Measurements from ENCODE around the gene CAP2.
"Not testable (repeated sequence)": the region's sequence is repeated elsewhere in the genome, so short reads cannot be mapped to it uniquely, and the experiment has no call there.

CAP2 gene

DNA sequence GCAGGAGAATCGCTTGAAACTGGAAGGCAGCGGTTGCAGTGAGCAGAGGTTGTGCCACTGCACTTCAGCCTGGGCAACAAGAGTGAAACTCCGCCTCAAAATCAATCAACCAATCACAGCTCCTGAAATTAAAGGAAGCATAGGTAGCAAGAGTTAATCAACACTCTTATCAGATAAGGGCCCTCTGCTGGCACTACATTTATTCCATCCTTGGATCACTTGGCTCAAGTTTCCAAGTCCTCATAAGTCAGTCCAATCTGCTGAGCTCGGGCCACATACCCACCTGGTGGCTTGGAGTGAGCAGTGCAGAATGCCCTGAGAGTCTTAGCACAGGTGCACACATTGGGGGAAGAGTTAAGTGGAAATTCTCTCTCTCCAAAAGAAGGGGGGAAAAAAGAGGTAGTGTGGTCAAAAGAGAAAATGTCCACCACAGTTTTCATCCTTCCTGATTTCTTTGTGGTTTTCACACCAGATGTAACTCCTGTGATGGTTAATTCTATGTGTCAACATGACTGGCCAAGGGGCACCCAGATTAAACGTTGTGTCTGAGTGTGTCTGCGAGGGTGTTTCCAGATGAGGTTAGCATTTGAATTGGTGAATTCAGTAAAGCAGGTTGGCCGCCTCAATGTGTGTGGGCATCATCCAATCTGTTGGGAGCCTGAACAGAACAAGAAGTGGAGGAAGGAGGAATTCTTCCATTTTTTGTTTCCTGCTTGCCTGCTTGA lies 192.5 kb downstream of the CAP2 start:
- peak; percentile 33 to 59 (median 48) for DNase-seq

DNA sequence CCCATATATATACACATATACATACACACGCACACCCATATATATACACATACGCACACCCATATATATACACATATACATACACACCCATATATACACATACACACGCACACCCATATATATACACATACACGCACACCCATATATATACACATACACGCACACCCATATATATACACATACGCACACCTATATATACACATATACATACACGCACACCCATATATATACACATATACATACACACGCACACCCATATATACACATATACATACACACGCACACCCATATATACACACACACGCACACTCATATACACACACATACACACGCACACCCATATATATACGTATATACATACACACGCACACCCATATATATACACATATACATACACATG lies 193.2 kb downstream of the CAP2 start:
- not testable (repeated sequence) for DNase-seq

DNA sequence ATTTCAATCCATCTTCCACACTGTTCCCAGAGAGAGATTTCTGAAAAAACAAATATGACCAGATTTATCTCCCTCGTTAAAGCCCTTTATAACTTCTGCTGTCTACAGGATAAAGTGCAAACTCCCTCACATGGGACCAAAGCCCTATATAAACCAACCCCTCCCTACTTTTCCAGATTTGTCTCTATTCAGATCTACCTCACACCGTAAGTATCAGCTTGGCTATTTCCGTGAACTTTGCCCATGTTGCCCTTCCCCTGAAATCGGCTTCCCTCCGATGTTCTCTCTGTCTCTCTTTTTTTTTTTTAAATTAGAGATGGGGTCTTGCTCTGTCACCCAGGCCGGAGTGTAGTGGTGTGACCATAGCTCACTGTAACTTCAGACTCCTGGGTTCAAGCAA lies 194.6 kb downstream of the CAP2 start:
- no peak for DNase-seq

DNA sequence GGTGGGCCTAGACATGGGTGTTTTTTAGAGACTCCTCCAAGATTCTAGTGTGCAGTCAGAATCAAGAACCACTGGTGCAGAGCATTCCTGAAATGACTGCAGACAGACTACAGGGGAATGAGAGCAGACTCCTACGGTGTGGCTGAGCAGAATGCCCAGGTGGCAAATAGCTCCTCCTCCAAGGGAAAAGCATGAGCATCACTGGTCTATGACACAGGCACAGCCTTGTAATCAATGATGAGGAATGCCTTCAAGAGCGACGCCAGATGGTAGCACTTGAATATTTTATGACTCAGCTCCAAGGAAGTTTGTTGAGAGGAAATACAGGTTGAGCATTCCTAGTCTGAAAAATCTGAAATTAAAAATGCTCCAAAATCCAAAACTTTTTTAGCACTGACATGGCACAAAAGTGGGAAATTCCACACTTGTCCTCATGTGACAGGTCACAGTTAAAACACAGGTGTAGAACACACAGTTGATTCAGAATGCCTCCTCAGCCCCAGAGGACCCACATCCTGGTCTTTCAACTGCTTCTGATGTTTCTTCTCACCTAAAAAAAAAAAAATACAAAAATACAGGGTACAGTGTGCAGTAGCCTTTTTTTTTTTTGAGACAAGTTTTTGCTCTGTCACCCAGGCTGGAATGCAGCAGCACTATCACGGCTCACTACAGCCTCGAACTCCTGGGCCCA lies 196.2 kb downstream of the CAP2 start:
- peak; percentile 12 to 38 (median 26) for DNase-seq

DNA sequence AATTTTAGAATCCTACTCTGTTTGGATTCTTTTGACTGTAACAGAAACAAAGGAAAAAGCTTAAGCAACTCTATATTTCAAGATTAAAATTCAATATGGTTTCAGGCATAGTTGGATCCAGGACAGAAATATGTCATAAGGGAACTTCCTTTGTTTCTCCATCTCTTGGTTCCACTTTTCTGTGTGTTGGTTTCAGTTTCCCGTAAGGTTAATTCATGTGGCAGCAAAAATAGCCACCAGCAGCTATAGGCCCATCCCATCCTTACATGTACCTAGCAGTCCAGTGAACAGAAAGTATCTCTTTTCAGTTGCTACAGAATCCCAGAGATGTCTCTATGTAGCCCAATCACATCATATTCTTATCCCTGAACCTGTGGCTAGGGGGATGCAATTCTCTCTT lies 197.9 kb downstream of the CAP2 start:
- DNase-seq, result peak; percentile 75 to 91 (median 86)

DNA sequence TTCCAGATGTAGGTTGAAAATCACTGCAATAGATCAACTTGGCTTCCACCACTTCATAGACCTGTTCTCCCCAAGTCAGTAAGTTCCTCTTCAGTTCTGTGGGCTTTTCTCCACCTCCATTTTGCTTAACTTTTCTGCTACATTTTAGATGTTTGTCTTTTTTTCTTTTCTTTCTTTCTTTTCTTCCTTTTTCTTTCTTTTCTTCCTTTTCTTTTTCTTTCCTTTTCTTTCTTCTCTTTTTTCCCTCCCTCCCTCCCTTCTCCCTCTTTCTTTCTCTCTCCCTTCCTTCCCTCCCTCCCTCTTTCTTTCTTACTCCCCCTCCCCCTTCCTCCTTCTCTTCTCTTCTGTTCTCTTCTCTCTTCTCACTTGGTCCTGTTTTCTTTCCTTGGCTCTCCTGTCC lies 199.9 kb downstream of the CAP2 start:
- no peak for DNase-seq

DNA sequence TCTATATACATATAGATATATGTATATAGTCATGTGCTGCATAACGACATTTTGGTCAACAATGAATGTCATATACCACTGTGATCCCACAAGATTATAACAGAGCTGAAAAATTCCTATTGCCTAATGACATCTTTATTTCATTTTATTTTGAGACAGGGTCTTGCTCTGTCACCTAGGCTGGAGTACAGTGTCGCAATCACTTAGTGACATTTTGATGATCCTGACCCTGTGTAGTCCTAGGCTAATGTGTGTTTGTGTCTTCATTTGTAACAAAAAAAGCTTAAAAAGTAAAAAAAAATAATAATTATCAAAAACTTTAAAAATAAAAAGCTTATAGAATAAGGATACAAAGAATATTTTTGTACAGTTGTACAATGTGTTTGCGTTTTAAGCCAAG lies 202.7 kb downstream of the CAP2 start:
- no peak for DNase-seq

DNA sequence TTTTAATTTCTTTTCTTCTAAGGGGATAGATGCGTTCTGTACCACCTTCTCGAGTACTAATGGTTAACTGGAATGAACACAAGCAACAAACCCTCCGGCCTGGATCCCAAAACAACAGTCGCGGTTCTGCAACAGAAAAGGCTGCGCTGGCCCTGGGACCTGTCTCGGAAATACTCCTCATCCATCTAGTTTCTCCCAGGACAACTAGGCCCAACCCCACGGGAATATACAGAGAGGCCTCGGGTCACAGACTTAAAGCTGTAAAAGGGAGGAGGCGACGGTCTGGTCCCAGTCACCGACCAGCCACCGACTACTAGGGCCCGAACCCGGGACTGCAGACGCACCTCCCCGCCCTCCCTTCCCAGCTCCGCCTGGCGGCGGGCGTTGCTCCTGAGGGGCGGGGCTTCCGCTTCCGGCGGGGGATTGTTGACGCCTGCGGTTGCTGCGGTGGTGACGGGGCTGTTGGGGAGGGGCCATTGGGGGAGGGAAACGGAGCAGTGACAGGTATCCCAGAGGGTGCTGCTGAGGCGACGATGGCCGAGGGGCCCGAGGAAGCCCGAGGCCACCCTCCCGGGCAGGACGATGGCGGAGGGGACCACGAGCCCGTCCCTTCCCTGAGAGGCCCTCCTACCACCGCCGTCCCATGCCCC lies 206.6 kb downstream of the CAP2 start, which contains the start of gene FAM8A1:
TSS of gene FAM8A1 (plus strand) at position 426 of the 650 bp plus-strand sequence. CDS start at position 534, 108 bp downstream.
- DNase-seq, result peak; percentile 89 to 96 (median 94)

DNA sequence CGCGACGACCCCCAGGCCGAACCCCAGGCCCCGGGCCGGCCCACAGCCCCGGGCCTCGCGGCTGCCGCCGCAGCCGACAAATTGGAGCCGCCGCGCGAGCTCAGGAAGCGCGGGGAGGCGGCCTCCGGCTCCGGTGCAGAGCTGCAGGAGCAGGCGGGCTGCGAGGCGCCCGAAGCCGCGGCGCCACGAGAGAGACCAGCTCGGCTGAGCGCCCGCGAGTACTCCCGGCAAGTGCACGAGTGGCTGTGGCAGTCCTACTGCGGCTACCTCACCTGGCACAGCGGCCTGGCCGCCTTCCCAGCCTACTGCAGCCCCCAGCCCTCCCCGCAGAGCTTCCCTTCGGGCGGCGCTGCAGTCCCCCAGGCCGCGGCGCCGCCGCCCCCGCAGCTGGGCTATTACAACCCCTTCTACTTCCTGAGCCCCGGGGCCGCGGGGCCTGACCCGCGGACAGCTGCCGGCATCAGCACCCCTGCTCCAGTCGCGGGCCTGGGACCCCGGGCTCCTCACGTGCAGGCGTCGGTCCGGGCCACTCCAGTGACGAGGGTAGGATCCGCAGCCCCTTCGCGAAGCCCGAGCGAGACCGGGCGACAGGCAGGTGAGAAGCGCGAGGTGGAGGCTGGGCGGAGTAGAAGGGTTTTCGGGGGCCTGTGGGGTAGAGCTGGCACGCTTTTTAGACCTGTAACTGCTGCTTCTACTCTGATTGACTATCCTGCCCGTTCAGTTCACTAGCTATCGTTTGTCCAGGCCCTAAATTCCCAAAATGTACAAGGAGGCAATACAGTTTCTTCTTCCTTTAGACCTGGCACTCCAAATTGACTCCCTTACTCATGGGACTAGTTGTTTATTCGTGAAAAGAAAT lies 207.4 kb downstream of the CAP2 start:
- peak; percentile 54 to 76 (median 57) for DNase-seq

DNA sequence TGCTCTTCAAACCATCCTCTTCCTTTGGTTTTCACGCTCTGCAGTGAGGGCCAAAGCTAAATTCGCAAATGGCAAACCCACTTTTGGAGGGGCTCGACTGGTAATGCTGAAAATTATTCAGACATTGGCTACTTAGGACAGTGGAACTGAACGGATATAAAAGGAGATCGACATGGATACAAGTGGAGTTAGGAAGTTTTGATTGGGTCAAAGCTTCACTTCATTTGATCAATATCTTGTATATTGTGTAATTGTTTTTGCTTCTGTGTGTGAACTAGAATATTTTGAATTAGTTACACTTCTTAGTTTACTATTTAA lies 207.9 kb downstream of the CAP2 start:
- DNase-seq, result no peak

DNA sequence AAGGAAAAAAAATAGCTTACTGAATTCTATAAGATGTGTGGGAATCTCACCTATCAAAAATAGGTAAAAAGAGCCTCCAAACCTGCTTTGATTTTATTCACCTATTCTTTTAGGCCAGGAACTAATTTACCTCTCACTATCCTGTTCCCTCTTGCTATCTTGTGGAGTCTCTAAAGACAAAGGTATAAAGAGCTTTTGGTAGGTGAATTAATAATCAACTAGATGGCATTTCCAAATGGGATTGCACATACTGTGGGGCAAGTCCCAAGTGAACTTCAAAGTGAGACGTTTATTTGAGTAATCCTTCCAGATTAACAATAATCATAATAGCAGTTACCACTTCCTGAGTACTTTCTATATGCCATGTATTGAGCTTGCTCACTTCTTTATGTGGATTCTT lies 209.5 kb downstream of the CAP2 start:
- DNase-seq, result no peak

DNA sequence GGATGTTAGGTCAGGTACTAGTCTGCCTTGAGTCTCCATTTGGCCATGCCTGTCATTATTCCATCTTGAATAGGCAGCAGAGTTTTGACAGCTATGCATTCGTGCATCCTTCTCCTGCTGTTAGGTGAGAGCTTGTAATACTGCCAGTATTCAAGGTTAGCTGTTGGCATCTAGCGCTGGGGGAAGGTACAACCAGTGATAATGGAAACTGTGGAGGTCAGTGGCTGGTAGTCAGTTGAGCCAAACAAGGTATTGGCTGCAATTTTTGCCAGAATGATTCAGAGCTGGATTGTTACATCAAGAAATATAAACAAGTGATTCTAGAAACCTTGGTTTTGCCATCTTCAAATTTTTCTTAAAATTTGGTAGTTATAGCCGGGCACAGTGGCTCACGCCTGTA lies 213.2 kb downstream of the CAP2 start:
- no peak for DNase-seq
